Liver (tissue), 9 donors: ENCODE results near the gene TCEA3. TPM values are rescaled to one million over a fixed set of nuclear protein-coding genes. Genes with fewer than 3 reads are reported as not detected.
A peak's percentile ranks its signal among the peaks of the same experiment; 100 is the strongest.

ENCODE experiments used
- DNase-seq: peaks from one replicate; pipeline ENCODE4 v3.0.0-alpha.2; 2017; ENCODE audit warnings: low spot score
- H3K27ac ChIP-seq, 2 donors: one replicate each; pipeline ENCODE4 v1.7.0; 2013; ENCODE audit warnings: inconsistent platforms in 2 of 2, low read length in 2 of 2, control low read depth in 1 of 2, low read depth in 1 of 2, mild to moderate bottlenecking in 1 of 2
- H3K27me3 ChIP-seq, 4 donors: one replicate each; pipeline versions ENCODE4 v1.6.1 to v1.7.0; 2013; ENCODE audit warnings: low read length in 3 of 4, inconsistent platforms in 1 of 4, mild to moderate bottlenecking in 1 of 4, moderate library complexity in 1 of 4; ENCODE audit not compliant: control insufficient read depth in 4 of 4, insufficient read depth in 4 of 4
- H3K36me3 ChIP-seq, 4 donors: one replicate each; pipeline versions ENCODE4 v1.6.1 to v1.7.0; 2013; ENCODE audit warnings: low read length in 3 of 4, mild to moderate bottlenecking in 3 of 4, low read depth in 1 of 4, moderate library complexity in 1 of 4; ENCODE audit not compliant: control insufficient read depth in 4 of 4, insufficient read depth in 3 of 4
- H3K4me1 ChIP-seq, 4 donors: one replicate each; pipeline versions ENCODE4 v1.6.1 to v1.7.0; 2013; ENCODE audit warnings: low read length in 3 of 4, mild to moderate bottlenecking in 3 of 4, moderate library complexity in 1 of 4; ENCODE audit not compliant: control insufficient read depth in 4 of 4, insufficient read depth in 4 of 4
- H3K4me3 ChIP-seq, 3 donors: one replicate each; pipeline versions ENCODE4 v1.6.1 to v1.7.0; 2013; ENCODE audit warnings: low read length in 3 of 3, control low read depth in 1 of 3, low read depth in 1 of 3, mild to moderate bottlenecking in 1 of 3
- H3K9ac ChIP-seq, 2 donors: one replicate each; pipeline ENCODE4 v1.7.0; 2013; ENCODE audit warnings: low read length in 2 of 2, mild to moderate bottlenecking in 2 of 2, moderate library complexity in 2 of 2, control low read depth in 1 of 2, low read depth in 1 of 2
- H3K9me3 ChIP-seq, 4 donors: one replicate each; pipeline versions ENCODE4 v1.6.1 to v1.7.0; 2013; ENCODE audit warnings: low read length in 3 of 4; ENCODE audit not compliant: control insufficient read depth in 4 of 4
- EGR1 ChIP-seq, 2 donors: IDR thresholded peaks; 2 replicates each; pipeline ENCODE4 v1.6.1; 2016 to 2018; ENCODE audit warnings: antibody characterized with exemption in 2 of 2, low read depth in 2 of 2
- FOXA1 ChIP-seq: IDR thresholded peaks from 2 replicates; pipeline ENCODE4 v1.6.1; 2016; ENCODE audit warnings: antibody characterized with exemption
- FOXA2 ChIP-seq: IDR thresholded peaks from 2 replicates; pipeline ENCODE4 v1.6.1; 2016; ENCODE audit warnings: antibody characterized with exemption
- GABPA ChIP-seq, 2 donors: IDR thresholded peaks in 1 of 2; conservative IDR thresholded peaks in 1 of 2; 2 replicates each; pipeline ENCODE4 v1.6.1; 2016; ENCODE audit warnings: antibody characterized with exemption in 2 of 2, mild to moderate bottlenecking in 1 of 2, moderate library complexity in 1 of 2
- HNF4G ChIP-seq: IDR thresholded peaks from 2 replicates; pipeline ENCODE4 v1.6.1; 2016; ENCODE audit warnings: antibody characterized with exemption
- JUND ChIP-seq, 2 donors: IDR thresholded peaks; 2 replicates each; pipeline ENCODE4 v1.6.1; 2016; ENCODE audit warnings: antibody characterized with exemption in 2 of 2
- NR2F2 ChIP-seq: IDR thresholded peaks from 2 replicates; pipeline ENCODE4 v1.6.1; 2016; ENCODE audit warnings: antibody characterized with exemption
- TAF1 ChIP-seq: conservative IDR thresholded peaks from 2 replicates; pipeline ENCODE4 v1.6.1; 2016; ENCODE audit warnings: antibody characterized with exemption, mild to moderate bottlenecking
- WGBS: extraction: QIAGEN DNeasy Blood & Tissue Kit; methylation state at CpG from one replicate; pipeline ENCODE4 v1.1.7; 2013; 5-methylcytosine and 5-hydroxymethylcytosine counted together
- polyA plus RNA-seq, 2 donors: library from polyadenylated mRNA; stranded (reverse) in 1 of 2; unstranded in 1 of 2; fragments of 200-250 nt in 1 of 2; fragments of >200 nt in 1 of 2; fragmentation: Nextera tagmentation in 1 of 2; extraction: Ambion mirVana in 1 of 2; gene quantifications; one replicate each; pipeline versions ENCODE4 v1.2.1 to v1.2.3, GENCODE V29; 2013 to 2015
- total RNA-seq, 2 donors: library from RNA; depleted of rRNA; stranded (reverse); fragments of >200 nt; gene quantifications; one replicate each; pipeline ENCODE4 v1.2.3, GENCODE V29; 2014
- TF ChIP-seq, protein P1 (sequence below): IDR thresholded peaks from 2 replicates; pipeline ENCODE4 v1.6.1; 2016; ENCODE audit warnings: antibody characterized with exemption
- TF ChIP-seq, protein P2 (sequence below): IDR thresholded peaks from 2 replicates; pipeline ENCODE4 v1.6.1; 2016; ENCODE audit warnings: antibody characterized with exemption, mild to moderate bottlenecking
- donor health status: healthy.
- donor health status: healthy.
- donor health status: healthy.
- donor health status: healthy.
- donor health status: healthy.

The TCEA3 gene
- total and polyA plus RNA-seq, 4 donors: 29.6 to 142 (median 47.6) TPM

DNA sequence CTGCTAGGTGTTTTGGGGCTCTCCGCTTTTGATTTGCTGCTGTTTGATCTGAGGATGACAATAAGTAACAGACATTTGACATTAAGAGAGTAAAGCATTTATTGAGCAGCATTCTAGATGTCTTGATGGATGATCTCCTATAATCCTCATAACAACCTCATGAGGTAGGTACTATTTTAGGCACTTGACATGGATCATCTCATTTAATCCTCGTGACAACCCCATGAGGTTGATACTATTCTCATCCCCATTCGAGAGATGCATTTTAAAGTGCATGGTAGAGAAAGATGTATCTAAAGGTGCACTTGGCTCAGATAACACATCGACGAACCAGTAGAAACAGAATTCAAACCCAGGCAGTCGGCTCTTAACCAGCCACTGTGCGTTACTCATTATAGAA is 26.6 kb downstream of the TCEA3 start:
- H3K9me3 ChIP-seq: no peaks in the 10 kb centered on the region
- H3K27ac ChIP-seq: no peak overlapping the region
- H3K4me3 ChIP-seq: no peak overlapping the region
- DNase-seq: no peak
- H3K4me1 ChIP-seq: peaks cover 0 to 7% (median 2%) of the 10 kb centered on the region in 4 donors
- no peaks in the 10 kb centered on the region for H3K27me3 ChIP-seq
- H3K9ac ChIP-seq: no peak overlapping the region
- TF ChIP-seq TAF1 (no peak), EGR1 (IDR thresholded peaks at IDR 0.05; ENCODE audit: low read depth in 2 of 2) (no peak), NR2F2 (no peak), HNF4G (no peak), GABPA (IDR thresholded peaks at IDR 0.05 in 1 of 2, conservative IDR thresholded peaks at IDR 0.05 in 1 of 2) (no peak)
- TF ChIP-seq, protein P1, sequence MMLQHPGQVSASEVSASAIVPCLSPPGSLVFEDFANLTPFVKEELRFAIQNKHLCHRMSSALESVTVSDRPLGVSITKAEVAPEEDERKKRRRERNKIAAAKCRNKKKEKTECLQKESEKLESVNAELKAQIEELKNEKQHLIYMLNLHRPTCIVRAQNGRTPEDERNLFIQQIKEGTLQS: no peak
- H3K36me3 ChIP-seq: peaks cover 0 to 56% (median 21%) of the 10 kb centered on the region in 4 donors
- 97% methylated on average over 7 of the region's 7 CpGs for WGBS

DNA sequence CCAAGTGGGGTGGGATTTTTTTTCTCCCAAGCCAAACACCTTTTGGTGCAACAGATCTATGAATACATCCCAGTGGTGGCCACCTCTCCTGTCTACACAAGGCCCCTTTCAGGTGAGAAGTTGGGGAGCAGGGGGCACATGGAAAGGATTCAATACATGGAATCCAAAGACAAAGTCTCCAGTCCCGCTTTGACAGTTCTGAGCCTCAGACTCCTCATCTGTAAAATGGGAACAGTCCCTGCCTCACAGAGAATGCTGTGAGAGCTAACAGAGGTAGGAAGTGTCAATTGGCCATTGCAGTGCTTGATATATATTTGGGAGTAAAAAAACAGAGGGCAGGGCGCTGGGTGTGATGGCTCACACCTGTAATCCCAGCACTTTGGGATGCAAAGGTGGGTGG is 28.2 kb downstream of the TCEA3 start:
- H3K9ac ChIP-seq: no peak overlapping the region
- H3K4me1 ChIP-seq: peaks cover 0 to 7% (median 2%) of the 10 kb centered on the region in 4 donors
- peaks cover 0 to 47% (median 21%) of the 10 kb centered on the region in 4 donors for H3K36me3 ChIP-seq
- no peak overlapping the region for H3K27ac ChIP-seq
- no peak for DNase-seq
- H3K27me3 ChIP-seq: no peaks in the 10 kb centered on the region
- H3K4me3 ChIP-seq: no peak overlapping the region
- no peak for TF ChIP-seq TAF1
- no peak for TF ChIP-seq JUND (IDR thresholded peaks at IDR 0.05)
- TF ChIP-seq NR2F2: no peak
- TF ChIP-seq FOXA2: no peak
- no peaks in the 10 kb centered on the region for H3K9me3 ChIP-seq
- 96% methylated on average over 2 of the region's 2 CpGs for WGBS

DNA sequence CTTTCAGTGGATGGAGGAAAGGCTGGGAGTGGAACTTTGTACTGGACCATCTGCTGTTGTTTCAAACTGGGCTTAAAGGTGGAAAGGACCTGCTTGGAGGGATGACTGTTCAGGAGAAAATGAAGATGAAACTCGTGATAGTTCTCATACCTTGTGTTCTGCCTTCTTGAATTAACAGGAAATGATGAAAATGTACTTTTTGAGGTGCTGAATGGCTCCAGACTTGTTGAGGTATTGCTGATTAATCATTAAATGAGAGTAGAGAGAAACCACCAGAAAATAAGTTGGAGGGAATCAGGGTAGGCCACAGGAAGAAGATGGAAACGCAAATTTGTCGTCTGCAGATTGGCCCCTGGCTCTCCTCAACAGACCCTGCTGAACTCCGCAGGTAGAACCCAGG is 28.7 kb downstream of the TCEA3 start:
- peaks cover 0 to 7% (median 2%) of the 10 kb centered on the region in 4 donors for H3K4me1 ChIP-seq
- no peaks in the 10 kb centered on the region for H3K9me3 ChIP-seq
- H3K4me3 ChIP-seq: no peak overlapping the region
- no peak overlapping the region for H3K9ac ChIP-seq
- no peaks in the 10 kb centered on the region for H3K27me3 ChIP-seq
- DNase-seq: no peak
- 90% methylated on average over 4 of the region's 4 CpGs for WGBS
- no peak overlapping the region for H3K27ac ChIP-seq
- TF ChIP-seq, protein P2, sequence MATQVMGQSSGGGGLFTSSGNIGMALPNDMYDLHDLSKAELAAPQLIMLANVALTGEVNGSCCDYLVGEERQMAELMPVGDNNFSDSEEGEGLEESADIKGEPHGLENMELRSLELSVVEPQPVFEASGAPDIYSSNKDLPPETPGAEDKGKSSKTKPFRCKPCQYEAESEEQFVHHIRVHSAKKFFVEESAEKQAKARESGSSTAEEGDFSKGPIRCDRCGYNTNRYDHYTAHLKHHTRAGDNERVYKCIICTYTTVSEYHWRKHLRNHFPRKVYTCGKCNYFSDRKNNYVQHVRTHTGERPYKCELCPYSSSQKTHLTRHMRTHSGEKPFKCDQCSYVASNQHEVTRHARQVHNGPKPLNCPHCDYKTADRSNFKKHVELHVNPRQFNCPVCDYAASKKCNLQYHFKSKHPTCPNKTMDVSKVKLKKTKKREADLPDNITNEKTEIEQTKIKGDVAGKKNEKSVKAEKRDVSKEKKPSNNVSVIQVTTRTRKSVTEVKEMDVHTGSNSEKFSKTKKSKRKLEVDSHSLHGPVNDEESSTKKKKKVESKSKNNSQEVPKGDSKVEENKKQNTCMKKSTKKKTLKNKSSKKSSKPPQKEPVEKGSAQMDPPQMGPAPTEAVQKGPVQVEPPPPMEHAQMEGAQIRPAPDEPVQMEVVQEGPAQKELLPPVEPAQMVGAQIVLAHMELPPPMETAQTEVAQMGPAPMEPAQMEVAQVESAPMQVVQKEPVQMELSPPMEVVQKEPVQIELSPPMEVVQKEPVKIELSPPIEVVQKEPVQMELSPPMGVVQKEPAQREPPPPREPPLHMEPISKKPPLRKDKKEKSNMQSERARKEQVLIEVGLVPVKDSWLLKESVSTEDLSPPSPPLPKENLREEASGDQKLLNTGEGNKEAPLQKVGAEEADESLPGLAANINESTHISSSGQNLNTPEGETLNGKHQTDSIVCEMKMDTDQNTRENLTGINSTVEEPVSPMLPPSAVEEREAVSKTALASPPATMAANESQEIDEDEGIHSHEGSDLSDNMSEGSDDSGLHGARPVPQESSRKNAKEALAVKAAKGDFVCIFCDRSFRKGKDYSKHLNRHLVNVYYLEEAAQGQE: no peak
- peaks cover 0 to 46% (median 20%) of the 10 kb centered on the region in 4 donors for H3K36me3 ChIP-seq

DNA sequence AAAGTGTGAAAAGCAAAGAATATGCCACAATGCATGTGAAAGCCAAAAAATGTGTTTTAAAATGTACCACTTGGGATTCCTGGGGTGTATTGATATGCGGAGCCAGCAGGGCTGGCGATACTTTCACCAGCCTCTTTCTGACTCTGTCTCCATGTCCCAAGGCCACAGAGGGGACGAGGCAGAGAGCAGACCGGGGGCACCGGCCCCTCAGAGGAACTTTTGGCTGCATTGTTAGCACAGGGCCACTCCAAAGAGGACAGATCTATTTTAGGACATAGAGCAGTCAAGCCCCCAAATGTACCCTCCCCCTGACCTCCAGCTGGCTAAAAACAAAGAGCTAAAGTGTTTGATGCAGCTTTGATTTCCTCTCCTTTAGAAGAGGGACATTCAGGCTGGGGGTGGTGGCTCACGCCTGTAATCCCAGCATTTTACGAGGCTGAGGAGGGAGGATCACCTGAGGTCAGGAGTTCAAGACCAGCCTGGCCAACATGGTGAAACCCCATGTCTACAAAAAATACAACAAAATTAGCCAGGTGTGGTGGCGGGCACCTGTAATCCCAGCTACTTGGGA is 29.3 kb downstream of the TCEA3 start:
- WGBS: 74% methylated on average over 8 of the region's 8 CpGs
- no peak for DNase-seq
- Histone ChIP-seq H3K9me3 (no peaks in the 10 kb centered on the region), H3K4me3 (no peak overlapping the region), H3K4me1 (peaks cover 0 to 7% (median 2%) of the 10 kb centered on the region in 4 donors), H3K27ac (peak overlapping the region; percentile 37 to 51), H3K36me3 (peaks cover 0 to 43% (median 19%) of the 10 kb centered on the region in 4 donors), H3K27me3 (no peaks in the 10 kb centered on the region), H3K9ac (no peak overlapping the region)
- TF ChIP-seq FOXA1 (no peak), GABPA (IDR thresholded peaks at IDR 0.05 in 1 of 2, conservative IDR thresholded peaks at IDR 0.05 in 1 of 2) (no peak), EGR1 (IDR thresholded peaks at IDR 0.05; ENCODE audit: low read depth in 2 of 2) (no peak), NR2F2 (no peak)
- TF ChIP-seq, protein P1: no peak
